Measurements from ENCODE around the gene LTB4R.

LTB4R gene

GRCh38 chr14:24279301-24280186 lies 31.8 kb upstream of the LTB4R start:
- DNase-seq (ENCODE audit: low read depth): no peak

DNA sequence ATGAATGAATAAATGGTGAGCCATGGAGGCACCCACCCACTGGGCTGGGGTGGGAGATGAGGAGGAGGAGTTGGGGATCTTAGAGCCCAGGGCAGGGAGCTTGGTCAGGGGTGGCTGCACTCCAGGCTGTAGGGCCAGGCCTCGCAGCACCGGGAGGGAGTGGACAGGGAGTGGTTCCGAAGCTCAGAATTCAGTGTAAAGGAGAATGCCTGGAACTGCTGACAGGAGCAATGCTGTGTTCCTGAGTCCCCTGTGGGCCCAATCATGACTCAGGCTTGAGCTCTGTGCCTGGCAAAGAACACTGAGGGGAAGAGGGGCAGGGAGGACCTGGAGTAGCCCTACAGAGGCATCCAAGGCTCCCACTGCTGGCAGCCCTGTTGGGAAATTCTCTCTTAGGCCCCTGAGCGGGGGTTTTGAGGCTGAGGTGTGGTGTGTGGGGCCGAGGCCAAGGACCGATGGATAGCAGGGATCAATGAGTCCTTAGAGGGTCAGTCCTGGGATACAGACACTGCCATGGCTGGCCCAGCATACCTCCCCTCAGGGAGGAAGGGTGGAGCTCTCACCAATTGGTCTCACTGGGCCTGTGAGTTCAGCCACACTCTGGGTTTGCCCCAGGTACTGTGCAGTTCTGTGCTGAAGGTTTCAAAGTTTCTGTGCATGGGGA lies 30.4 kb upstream of the LTB4R start:
- no peak for DNase-seq (ENCODE audit: low read depth)

DNA sequence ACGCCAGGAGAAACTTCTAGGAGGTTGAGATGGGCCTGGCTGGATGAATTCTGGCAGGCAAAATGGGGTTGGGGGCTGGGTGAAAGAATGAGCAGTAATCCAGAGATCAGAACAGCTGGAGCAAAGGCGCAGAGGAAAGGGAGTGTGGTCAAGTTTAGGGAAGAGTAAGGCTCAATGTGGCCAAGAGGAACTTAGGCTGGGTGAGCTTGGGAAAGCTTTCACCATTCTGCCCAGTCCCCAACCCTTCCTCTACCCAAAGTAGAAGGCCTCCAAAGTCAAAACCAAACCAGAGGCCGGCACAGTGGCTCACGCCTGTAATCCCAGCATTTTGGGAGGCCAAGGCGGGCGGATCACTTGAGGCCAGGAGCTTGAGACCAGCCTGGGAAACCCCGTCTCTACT lies 29.7 kb upstream of the LTB4R start:
- no peak for DNase-seq (ENCODE audit: low read depth)

- no peak for DNase-seq (ENCODE audit: low read depth)
Observed at GRCh38 chr14:24282736-24283135, 28.6 kb upstream of the LTB4R start.

DNA sequence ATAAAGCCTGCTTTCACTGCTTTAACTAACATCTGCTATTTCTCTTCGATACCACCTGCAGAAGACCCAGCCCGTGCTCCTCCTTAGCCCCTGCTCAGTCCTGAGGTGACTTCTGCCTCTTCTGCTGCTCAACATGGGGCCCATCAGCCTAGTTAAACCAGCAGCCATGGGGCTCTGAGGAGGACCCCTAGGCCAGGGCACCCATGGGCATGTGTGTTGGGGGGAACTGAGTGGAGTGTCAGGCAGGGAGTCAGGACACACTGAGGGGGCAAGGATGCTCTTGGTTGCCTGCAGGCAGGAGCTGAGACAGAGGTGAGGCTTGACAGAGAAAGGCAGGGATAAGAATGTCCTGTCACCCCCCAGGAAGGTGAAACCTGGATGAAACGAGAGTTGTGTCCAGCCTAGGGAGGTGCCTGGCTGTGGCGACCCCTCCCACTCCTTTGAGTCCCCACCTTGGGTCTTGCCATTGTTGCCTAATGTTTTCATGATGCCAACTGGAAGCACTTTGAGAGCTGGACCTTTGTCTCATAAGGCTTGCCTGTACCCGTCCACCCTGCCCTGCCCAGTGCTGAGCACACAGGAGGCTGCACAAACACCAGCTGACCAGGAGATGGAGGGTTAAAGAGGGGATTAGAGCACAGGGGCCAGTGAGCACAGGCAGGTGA lies 27.4 kb upstream of the LTB4R start:
- no peak for DNase-seq (ENCODE audit: low read depth)

DNA sequence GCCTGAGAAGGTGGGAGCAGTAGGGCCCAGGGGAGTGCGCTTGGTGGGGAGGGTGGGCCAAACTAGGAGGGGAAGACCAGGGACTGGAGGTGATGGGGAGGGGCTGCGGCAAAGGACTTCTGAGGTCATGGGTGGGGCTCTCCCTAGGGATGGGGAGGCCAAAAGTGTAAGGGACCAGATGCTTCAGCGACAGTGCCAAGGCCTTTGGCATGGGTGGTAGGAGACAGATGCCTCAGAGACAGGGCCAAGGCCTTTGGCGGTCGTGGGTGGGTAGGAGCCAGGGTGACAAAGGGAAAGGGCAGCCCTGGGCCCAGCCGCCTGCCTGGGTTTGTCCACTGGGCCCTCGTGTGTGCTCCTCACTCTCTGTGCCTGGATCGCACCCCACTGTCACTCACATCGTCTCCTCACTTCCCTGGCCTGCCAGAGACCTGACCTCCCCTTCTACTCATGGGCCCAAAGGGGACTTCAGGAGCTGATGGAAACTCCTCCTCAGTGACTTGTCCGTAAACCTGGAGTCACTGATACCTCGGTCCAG lies 26.7 kb upstream of the LTB4R start:
- no peak for DNase-seq (ENCODE audit: low read depth)

DNA sequence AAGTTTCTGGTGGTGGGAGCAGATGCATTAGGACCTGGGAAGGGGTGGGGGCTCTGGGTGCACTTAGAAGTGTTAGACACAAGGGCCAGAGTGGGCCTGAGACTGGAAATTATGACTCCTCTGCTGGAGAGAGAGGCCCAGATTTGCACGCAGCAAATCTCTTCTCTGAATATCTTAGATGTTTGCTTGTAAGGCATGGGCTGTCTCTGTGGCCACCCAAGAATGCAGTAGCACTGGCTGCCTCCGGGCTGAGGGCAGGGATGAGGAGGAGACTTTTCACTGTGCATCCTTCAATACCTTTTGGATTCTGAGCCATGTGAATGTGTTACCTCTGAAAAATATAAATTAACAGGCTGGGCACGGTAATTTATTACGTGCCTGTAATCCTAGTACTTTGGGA lies 26.0 kb upstream of the LTB4R start:
- DNase-seq (ENCODE audit: low read depth): no peak

DNA sequence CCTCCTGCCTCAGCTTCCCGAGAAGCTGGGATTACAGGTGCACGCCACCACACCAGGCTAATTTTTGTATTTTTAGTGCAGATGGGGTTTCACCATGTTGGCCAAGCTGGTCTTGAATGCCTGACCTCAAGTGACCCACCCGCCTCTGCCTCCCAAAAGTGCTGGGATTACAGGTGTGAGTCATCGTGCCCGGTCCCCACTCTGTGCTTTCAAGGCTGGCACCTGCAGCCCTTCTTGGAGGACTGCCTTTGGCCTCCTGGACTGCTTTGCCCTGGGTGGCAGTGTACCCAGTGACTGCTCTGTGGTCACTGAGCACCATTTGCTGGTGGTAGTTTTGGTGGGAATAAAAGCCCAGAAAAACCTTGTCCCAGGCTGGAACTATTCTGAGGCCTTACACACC lies 24.3 kb upstream of the LTB4R start:
- no peak for DNase-seq (ENCODE audit: low read depth)

- no peak for DNase-seq (ENCODE audit: low read depth)
Observed at GRCh38 chr14:24289649-24290280, 21.5 kb upstream of the LTB4R start.

DNA sequence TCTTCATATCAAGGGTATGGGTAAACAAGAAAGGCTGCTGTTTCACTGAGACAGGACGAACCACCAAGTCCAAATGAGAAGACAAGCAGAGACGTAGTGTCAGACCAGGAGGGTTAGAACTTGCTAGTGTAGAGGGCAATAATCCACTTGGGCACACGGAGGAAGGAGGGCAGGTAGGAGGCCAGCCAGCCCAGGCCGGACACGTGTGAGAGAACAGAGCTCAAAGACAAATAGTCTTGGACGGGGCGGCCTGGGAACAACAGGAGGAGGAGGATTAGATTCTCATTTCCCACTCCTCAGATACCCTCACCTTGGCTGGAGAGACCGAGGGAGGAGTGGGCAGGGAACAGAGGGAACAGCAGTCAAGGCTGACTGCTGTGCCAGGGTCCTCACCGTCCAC lies 20.6 kb upstream of the LTB4R start:
- DNase-seq (ENCODE audit: low read depth): no peak

DNA sequence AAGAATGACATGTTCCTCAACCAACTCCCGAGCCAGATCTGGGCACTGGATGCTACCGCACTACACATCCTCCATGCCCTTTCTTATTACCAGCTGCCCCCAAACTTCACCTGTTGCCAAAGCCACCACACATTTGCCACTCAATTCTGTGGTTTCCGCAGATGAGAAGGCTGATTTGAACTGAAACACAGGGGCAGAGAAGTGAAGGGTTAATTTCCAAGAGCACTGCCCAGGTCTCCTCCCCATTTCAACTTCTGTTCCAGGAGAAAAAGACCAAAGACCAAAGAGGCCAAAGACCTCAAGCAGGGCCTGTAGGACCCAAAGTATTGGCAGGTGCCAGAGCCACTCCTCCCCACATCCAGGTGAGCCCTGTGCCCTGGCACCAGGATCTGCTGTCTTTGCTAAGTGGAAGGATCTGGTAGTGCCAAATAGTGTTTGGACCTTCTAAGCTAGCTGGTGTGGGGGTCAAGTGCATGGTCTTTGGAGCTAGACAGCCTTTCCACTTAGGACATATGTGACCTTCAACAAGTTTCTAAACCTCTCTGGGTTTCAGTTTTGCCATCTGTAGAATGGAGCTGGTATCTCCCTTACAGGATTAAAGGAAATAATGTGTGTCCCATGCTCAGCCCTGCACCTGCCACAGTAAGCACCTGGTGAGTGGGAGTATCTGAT lies 19.7 kb upstream of the LTB4R start:
- DNase-seq (ENCODE audit: low read depth): no peak

DNA sequence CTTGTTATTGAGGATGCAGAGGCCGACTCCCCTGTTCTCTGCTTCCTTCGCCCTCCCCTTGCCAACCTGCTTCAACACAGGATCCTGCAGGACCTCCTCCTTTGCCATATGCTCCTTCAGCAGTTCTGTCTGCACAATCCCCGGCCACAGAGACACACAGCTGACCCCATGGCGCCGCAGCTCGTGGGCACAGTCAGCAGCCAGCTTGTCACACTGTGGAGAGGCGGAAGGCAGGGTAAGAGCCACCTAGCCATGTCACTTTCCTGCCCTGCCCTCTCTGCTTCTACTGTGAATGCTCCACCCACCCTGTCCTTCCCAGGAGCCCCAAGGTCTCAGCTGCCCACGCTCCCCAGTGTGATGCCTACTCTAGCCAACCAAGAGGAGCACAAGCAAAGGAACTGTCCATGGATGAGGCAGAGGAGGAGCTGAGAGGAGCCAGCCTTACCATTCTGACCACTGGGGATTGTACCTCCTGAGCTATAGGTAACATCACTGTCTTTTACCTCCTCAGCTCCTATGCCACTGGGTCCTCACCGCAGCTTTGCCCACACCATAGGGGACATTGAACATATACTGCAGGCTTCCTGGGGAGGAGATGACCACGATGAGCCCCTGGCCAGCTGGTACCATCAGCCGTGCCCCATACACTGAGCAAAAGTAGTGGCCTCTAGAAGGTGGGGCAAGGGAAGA lies 19.0 kb upstream of the LTB4R start:
- no peak for DNase-seq (ENCODE audit: low read depth)

DNA sequence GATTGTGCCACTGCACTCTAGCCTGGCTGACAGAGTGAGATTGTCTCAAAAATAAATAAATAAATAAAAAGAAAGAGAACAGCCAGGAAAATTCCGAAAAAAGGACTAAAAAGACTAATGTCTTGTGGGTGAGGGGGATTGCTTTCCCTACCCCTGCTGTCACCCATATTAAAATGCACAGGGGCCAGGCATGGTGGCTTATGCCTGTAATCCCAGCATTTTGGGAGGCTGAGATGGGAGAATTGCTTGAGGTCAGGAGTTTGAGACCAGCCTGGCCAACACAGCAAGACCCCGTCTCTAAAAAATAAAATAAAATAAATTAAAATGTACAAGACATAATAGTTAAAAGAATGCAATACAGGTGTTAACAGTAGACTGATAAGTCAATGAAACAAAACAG lies 17.8 kb upstream of the LTB4R start:
- no peak for DNase-seq (ENCODE audit: low read depth)

GRCh38 chr14:24296341-24297157 lies 14.8 kb upstream of the LTB4R start:
- DNase-seq (ENCODE audit: low read depth): peak; percentile 53

- DNase-seq (ENCODE audit: low read depth): no peak
Observed at GRCh38 chr14:24297190-24297964, 13.9 kb upstream of the LTB4R start.

GRCh38 chr14:24298892-24299254 lies 12.4 kb upstream of the LTB4R start:
- no peak for DNase-seq (ENCODE audit: low read depth)

DNA sequence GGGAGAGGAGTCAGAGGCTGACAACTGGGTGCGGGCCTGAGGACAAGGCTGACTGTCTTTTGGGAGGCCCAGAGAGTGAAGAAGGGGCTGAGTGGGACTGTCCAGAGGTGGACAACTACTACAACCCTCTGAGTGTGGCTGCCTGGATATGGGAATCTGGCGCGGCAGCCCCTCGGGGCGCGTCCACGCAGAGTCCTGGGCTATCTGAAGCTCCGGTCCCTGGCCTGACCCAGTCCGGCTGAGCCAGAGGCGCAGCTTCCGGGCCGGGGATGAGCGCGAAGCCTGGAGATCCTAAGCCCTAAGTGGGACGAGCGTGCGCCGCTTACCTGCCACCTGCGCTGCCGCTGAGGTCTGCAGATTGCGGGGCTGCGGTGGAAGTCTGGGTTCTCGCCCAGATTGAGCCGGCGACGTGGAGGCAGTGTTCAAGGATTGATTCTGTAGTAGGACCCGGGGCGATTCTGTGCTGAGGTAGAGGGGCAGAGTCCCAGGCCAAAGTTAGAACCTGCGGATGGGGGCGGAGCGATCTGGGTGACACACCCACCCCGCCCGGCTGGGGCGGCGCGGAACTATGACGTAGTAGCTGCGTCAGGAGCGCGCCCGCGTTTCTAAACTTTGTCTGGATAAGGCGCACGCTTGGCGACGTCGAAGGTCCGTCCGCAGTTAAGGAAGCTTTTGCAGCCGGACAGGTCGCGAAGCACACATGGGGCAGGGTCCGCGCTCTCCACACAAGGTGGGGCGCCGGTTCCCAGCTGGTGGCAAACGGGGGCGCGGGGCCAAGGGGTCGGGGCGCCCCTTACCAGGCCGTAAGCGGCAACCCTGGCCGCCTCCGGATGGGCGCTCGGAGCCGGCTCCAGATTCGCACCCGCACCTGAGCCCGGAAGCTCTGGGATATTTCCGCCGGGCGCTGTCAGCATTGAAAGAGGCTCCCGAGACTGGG lies 11.8 kb upstream of the LTB4R start, which contains the start of the genes DHRS1 and NOP9:
DHRS1 (minus strand) TSS at position 526 of the 937 bp plus-strand sequence. CDS start 674 bp downstream, outside the sequence.
NOP9 (plus strand) TSS at position 596 of the 937 bp plus-strand sequence; CDS start at position 701, 105 bp downstream.
- DNase-seq (ENCODE audit: low read depth): peak; percentile 89

Measured in stimulated activated CD8-positive, alpha-beta memory T cell treated with anti-CD3 and anti-CD28 coated beads, Interleukin-12 subunit alpha, Interleukin-12 subunit beta, amount 100 ng/mL, for 1 hour (primary cell).